T-helper 9 cell (primary cell): ENCODE data around the gene MRPL38.

Experiments
- DNase-seq: peaks from one replicate; pipeline ENCODE4 v3.0.0-alpha.2; 2020

Gene MRPL38

GRCh38 chr17:75917917-75918445, 13.3 kb upstream of the MRPL38 start:
- DNase-seq = no peak

- no peak for DNase-seq
Measured at GRCh38 chr17:75917141-75917916, 12.6 kb upstream of the MRPL38 start.

GRCh38 chr17:75915268-75915667, 10.6 kb upstream of the MRPL38 start:
- no peak for DNase-seq

- DNase-seq = no peak
Measured at GRCh38 chr17:75914643-75915267, 10.1 kb upstream of the MRPL38 start.

GRCh38 chr17:75913537-75914210, 9.0 kb upstream of the MRPL38 start:
- DNase-seq = no peak

- DNase-seq = no peak
Measured at GRCh38 chr17:75910699-75911098, 6.0 kb upstream of the MRPL38 start.

GRCh38 chr17:75909812-75910274, 5.2 kb upstream of the MRPL38 start:
- no peak for DNase-seq

- no peak for DNase-seq
Measured at GRCh38 chr17:75909051-75909811, 4.5 kb upstream of the MRPL38 start.

- no peak for DNase-seq
Measured at GRCh38 chr17:75908201-75908600, 3.5 kb upstream of the MRPL38 start.

- DNase-seq = no peak
Measured at GRCh38 chr17:75906143-75906884, 1.6 kb upstream of the MRPL38 start.

GRCh38 chr17:75902406-75902805, 2.3 kb downstream of the MRPL38 start:
- no peak for DNase-seq

- DNase-seq = no peak
Measured at GRCh38 chr17:75901727-75902126, 3.0 kb downstream of the MRPL38 start.

GRCh38 chr17:75900691-75901533, 3.8 kb downstream of the MRPL38 start:
- no peak for DNase-seq

- no peak for DNase-seq
Measured at GRCh38 chr17:75899767-75900468, 4.8 kb downstream of the MRPL38 start.

GRCh38 chr17:75899353-75899752, 5.3 kb downstream of the MRPL38 start:
- DNase-seq = no peak

- DNase-seq = no peak
Measured at GRCh38 chr17:75898791-75899190, 5.9 kb downstream of the MRPL38 start.

GRCh38 chr17:75898065-75898464, 6.6 kb downstream of the MRPL38 start:
- DNase-seq = no peak

- no peak for DNase-seq
Measured at GRCh38 chr17:75897160-75898019, 7.3 kb downstream of the MRPL38 start.

- DNase-seq = peak; percentile 66
Measured at GRCh38 chr17:75896415-75897159, 8.1 kb downstream of the MRPL38 start, which contains the start of gene TRIM65. TSS of gene TRIM65 (minus strand) at chr17:75896951. CDS start at chr17:75896937, 14 bp downstream.
